NCI-H748 (cell line): ENCODE measurements around the gene EID2.

Source experiments
- DNase-seq: peaks from one replicate; lab custom pipeline; 2025; ENCODE audit not compliant: unreplicated experiment; lab: John Stamatoyannopoulos, UW

Gene EID2

GRCh38 chr19:39539165-39539517 is 820 bp downstream of the EID2 start:
- DNase-seq, result no peak

GRCh38 chr19:39533791-39534190 is 6.2 kb downstream of the EID2 start:
- no peak for DNase-seq

- no peak for DNase-seq
These were observed 6.9 kb downstream of the EID2 start for GRCh38 chr19:39533003-39533512.

DNA sequence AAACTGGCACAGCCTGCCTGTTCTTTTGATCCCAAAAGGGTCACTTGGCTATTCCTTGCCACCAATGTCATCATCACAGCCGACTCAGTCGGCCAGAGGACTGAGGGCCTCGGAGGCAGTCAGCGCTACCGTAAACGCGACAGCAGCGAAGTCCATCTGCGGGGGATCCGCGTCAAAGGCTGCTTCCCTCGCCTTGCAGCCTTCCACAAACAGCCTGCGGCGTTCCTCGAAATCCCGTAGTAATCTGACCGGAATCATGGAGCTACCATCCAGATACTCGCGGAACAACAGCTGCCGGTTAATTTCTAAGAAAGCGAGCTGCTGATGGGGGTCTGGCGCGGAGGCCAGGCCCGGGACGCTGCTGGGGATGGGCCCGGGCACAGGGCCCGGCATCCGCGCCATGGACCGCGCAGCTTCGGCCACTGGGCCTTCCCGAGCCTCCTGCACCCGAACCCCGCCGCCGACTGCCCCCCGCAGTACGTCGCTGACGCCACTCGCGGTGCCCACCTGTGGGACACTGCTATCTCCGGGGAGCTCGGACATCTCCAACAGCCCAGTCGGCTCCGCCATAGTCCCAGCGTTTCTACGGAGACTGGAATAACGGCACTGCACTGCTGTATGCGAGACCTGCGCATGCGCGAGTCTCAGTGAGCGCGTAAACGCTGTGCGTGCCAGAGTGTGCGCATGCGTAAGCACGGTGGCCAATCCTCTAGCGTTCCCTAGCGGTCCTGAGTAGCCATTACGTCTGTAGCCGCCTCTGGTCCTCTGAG is 7.5 kb downstream of the EID2 start, which contains the start of gene EID2B:
Gene EID2B (minus strand): TSS at position 620 of the 770 bp plus-strand sequence. CDS start 50 bp downstream, at position 570.
- DNase-seq, result peak; percentile 98

DNA sequence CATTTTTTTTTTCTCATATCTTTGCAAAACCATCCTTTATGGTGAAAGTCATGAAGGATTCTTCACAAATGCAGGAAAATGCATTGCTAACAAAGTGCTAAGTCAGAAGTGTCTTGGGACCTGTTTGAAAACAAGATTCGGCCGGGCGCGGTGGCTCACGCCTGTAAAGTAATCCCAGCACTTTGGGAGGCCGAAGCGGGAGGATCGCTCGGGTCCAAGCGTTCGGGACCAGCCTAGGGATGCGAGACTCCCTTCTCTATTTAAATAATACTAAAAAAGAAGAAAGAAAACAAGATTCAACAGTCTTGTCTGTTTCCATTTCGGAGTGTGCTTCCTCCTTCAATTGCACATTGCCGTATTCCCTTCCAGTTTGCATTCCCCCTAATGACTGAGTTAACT is 8.1 kb downstream of the EID2 start:
- no peak for DNase-seq

DNA sequence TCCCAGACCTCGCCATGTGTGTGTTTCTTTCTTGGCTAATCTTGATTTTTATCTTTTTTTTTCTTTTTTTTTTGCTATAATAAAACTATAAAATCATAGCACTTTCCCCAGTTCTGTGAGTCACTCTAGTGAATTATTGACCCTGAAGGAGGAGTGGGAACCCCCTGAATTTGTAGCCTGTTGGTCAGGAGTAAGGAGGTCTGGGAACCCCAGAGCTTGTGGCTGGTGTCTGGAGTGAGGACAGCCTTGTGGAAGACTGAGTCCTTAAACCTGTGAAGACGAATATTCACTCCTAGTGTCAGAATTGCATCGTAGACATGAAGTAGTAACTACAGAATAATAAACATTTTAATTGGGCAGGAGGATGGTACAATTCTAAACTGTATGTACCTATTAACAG is 14.8 kb downstream of the EID2 start:
- no peak for DNase-seq

DNA sequence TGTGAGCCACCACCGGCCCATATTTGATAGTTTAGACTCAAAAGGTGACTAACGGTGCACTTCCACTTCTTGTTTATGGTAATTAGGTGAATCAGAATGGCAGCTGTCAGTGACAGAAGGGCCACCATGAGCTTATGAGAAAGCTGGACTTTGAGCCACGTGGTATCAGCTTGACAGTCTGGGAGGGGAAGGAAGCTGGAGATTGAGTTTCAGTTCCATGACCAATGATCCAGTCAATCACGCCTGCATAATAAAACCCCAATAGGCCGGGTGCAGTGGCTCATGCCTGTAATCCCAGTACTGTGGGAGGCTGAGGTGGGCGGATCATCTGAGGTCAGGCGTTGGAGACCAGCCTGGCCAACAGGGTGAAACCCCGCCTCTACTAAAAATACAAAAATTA is 15.5 kb downstream of the EID2 start:
- no peak for DNase-seq

- no peak for DNase-seq
These were observed 19.1 kb downstream of the EID2 start for GRCh38 chr19:39520541-39521484.

GRCh38 chr19:39518975-39519374 is 21.0 kb downstream of the EID2 start:
- DNase-seq, result no peak

DNA sequence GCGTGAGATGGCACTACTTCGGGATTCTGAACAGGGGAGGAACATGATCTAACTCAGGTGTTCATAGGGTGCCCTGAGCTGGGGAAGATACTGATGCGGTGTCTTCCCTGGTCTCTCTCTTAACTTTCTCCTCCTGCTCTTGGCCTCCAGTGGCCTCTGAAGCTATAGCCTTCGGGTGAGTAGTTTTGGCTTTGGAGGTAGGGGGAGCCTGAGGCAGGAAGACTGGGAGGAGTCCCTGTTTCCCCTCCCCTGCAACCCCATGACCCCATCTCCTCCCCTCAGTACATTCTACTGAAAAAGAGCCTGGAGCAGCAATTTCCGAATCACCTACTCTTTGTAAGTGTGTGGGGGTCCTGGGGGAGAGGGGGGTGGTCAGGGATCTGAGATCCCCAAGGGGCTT is 21.5 kb downstream of the EID2 start:
- no peak for DNase-seq

DNA sequence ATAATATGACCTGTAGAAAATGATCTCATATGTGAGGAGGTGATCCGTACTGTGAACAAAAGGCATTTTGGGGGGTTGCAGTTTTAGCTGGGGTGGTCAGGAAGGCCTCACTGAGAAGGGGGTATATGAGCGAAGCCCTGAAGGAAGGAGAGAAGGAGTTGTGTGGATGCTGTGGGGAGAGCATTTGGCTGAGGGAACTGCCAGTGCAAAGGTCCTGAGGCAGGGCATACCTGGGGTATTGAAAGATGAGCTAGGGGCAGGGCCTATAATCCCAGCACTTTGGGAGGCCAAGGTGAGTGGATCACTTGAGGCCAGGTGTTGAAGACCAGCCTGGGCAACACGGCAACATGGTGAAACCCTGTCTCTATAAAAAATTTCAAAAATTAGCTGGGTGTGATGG is 22.5 kb downstream of the EID2 start:
- DNase-seq, result no peak

- no peak for DNase-seq
These were observed 23.7 kb downstream of the EID2 start for GRCh38 chr19:39516270-39516669.

GRCh38 chr19:39515551-39516191 is 24.3 kb downstream of the EID2 start:
- no peak for DNase-seq

- DNase-seq, result peak; percentile 40
These were observed 25.0 kb downstream of the EID2 start, which contains the start of gene SELENOV for GRCh38 chr19:39514840-39515550. Gene SELENOV, plus strand, starts transcription at chr19:39515139. Its CDS starts 74 bp downstream, at chr19:39515213.

- DNase-seq, result no peak
These were observed 27.0 kb downstream of the EID2 start for GRCh38 chr19:39512988-39513387.

GRCh38 chr19:39509233-39509632 is 30.7 kb downstream of the EID2 start:
- DNase-seq, result no peak

- no peak for DNase-seq
These were observed 31.3 kb downstream of the EID2 start for GRCh38 chr19:39508629-39509028.

- peak; percentile 70 for DNase-seq
These were observed 32.1 kb downstream of the EID2 start for GRCh38 chr19:39507715-39508364.

GRCh38 chr19:39506944-39507714 is 32.8 kb downstream of the EID2 start:
- peak; percentile 97 for DNase-seq
